ENCODE measurements around the gene PPM1N. TPM values are rescaled to one million over a fixed set of nuclear protein-coding genes. Genes with fewer than 3 reads are reported as not detected.

Gene PPM1N
- total RNA-seq, 1 donor from 2014 or later = 2.2 TPM

DNA sequence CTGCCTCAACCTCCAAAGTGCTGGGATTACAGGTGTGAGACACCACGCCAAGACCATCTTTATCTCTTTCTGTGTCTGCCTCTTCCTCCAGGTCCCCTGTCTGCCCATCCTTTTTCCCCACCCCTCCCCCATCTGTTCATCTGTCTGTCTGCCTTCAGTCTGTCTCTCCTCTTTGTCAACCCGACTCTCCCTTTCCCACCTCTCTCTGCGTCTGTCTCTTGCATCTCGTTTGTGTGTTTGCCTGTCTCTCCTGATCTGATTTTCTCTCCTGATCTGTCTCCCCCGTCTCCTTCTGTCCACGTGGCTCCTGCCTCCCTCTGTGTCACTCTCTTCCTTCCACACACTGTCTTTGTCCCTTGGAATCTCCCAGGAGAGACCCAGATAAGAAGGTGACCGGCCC lies 19.0 kb downstream of the PPM1N start:
- H3K4me1 ChIP-seq = peaks cover 0 to 10% of the 10 kb centered on the region in 2 donors
- no peaks in the 10 kb centered on the region for H3K27me3 ChIP-seq
- peaks cover 52 to 56% of the 10 kb centered on the region in 2 donors for H3K36me3 ChIP-seq
- intact Hi-C loops (cut with DNase I) = no loop called here
- H3K4me3 ChIP-seq = no peak overlapping the region
- TF ChIP-seq, protein P1, sequence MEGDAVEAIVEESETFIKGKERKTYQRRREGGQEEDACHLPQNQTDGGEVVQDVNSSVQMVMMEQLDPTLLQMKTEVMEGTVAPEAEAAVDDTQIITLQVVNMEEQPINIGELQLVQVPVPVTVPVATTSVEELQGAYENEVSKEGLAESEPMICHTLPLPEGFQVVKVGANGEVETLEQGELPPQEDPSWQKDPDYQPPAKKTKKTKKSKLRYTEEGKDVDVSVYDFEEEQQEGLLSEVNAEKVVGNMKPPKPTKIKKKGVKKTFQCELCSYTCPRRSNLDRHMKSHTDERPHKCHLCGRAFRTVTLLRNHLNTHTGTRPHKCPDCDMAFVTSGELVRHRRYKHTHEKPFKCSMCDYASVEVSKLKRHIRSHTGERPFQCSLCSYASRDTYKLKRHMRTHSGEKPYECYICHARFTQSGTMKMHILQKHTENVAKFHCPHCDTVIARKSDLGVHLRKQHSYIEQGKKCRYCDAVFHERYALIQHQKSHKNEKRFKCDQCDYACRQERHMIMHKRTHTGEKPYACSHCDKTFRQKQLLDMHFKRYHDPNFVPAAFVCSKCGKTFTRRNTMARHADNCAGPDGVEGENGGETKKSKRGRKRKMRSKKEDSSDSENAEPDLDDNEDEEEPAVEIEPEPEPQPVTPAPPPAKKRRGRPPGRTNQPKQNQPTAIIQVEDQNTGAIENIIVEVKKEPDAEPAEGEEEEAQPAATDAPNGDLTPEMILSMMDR (IDR thresholded peaks at IDR 0.05) = no peak
- no peaks in the 10 kb centered on the region for H3K9me3 ChIP-seq
- no peak overlapping the region for H3K27ac ChIP-seq
- DNase-seq (ENCODE audit: low spot score in 2 of 2) = no peak

DNA sequence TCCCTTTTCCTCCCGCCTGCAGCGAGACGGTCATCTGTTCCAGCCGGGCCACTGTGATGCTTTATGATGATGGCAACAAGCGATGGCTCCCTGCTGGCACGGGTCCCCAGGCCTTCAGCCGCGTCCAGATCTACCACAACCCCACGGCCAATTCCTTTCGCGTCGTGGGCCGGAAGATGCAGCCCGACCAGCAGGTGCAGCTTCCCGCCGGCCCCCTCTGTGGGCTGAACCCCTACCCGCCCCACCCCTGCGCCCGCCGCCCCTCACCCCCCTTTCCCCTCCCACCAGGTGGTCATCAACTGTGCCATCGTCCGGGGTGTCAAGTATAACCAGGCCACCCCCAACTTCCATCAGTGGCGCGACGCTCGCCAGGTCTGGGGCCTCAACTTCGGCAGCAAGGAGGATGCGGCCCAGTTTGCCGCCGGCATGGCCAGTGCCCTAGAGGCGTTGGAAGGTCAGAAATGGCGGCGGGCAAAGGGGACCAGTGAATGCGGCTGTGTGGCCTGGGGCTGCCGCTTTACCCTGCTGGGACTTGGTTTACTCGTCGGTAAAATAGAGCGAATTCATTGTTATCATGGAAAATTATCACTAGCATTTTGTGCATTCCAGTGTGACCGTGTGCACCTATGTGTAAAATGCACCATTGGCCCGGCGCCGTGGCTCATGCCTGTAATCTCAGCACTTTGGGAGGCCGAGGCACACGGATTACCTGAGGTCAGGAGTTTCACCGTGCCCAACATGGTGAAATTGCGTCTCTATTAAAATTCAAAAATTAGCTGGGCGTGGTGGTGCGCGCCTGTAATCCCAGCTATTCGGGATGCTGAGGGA lies 19.6 kb downstream of the PPM1N start:
- Histone ChIP-seq H3K9me3 (no peaks in the 10 kb centered on the region), H3K27me3 (no peaks in the 10 kb centered on the region), H3K36me3 (peaks cover 58 to 62% of the 10 kb centered on the region in 2 donors), H3K4me1 (peaks cover 0 to 10% of the 10 kb centered on the region in 2 donors), H3K27ac (no peak overlapping the region), H3K4me3 (no peak overlapping the region)
- no peak for DNase-seq (ENCODE audit: low spot score in 2 of 2)
- intact Hi-C loops (cut with DNase I) = no loop called here
- TF ChIP-seq, protein P1 (IDR thresholded peaks at IDR 0.05) = no peak

DNA sequence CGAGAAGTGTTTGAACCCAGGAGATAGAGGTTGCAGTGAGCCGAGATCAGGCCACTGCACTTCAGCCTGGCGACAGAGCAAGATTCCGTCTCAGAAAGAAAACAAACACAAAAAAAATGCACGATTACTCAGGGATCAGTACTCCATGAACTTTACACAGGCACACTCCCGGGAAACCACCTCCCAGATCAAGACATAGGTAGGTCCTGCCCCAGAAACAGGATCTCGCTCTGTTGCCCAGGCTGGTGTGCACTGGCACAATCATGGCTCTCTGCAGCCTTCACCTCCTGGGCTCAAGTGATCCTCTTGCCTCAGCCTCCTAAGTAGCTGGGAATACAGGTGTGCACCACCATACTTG lies 20.2 kb downstream of the PPM1N start:
- no peak overlapping the region for H3K27ac ChIP-seq
- no peaks in the 10 kb centered on the region for H3K27me3 ChIP-seq
- peaks cover 0 to 10% of the 10 kb centered on the region in 2 donors for H3K4me1 ChIP-seq
- H3K36me3 ChIP-seq = peaks cover 58 to 68% of the 10 kb centered on the region in 2 donors
- no peaks in the 10 kb centered on the region for H3K9me3 ChIP-seq
- intact Hi-C loops (cut with DNase I) = no loop called here
- DNase-seq (ENCODE audit: low spot score in 2 of 2) = no peak
- H3K4me3 ChIP-seq = no peak overlapping the region
- TF ChIP-seq, protein P1 (IDR thresholded peaks at IDR 0.05) = no peak

DNA sequence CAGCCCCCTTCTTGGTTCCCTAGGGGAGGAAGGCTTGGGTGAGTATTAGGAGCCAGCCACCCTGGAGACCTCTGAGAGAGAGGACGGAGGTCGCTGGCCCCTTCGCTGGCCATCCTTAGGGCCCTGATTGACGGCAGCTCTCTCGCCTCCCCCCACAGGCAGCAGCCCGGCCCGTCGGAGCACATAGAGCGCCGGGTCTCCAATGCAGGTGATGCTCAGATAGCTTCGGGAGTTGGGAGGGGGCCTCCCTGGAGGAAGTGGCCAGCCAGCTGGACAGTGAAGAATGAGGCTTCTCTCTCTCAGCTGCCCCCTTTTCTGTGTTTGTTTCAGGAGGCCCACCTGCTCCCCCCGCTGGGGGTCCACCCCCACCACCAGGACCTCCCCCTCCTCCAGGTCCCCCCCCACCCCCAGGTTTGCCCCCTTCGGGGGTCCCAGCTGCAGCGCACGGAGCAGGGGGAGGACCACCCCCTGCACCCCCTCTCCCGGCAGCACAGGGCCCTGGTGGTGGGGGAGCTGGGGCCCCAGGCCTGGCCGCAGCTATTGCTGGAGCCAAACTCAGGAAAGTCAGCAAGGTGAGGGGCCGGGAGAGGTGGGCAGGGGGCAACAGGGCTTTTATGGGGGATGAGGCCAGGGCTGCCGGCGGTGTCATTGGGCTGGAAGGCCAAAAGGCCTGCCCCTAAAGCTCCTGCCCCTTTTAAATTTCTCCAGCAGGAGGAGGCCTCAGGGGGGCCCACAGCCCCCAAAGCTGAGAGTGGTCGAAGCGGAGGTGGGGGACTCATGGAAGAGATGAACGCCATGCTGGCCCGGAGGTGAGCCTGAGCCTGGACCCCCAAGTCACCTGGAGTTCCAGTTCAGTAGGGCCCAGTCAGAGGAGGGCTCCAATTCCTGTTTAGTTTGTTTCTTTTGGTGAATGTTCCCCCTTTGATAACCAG lies 24.0 kb downstream of the PPM1N start:
- TF ChIP-seq, protein P1 (IDR thresholded peaks at IDR 0.05) = no peak
- H3K4me1 ChIP-seq = peaks cover 0 to 3% of the 10 kb centered on the region in 2 donors
- peak overlapping the region in 1 of 2 donors; percentile 38 for H3K27ac ChIP-seq

DNA sequence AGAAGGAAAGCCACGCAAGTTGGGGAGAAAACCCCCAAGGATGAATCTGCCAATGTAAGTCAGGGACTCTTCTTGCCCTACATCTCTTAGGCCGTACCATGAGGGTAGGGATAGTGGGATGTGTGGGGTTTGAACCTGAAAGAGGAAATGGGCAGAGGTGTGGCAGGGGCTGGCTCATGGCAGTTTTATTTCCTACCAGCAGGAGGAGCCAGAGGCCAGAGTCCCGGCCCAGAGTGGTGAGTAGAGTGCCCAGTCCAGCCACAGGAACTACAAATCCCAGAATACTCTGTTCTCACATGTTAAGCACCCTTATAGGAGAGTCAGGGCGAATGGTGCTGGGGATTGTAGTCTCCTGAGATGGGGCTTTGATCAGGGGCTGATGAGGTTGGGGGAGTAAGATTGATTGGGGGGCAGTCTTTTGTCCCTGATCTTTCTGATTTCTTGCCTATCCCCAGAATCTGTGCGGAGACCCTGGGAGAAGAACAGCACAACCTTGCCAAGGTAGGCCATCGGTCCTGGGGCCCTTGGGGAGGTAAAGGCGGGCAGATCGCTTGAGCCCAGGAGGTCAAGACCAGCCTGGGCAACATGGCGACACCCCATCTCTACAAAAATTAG lies 25.5 kb downstream of the PPM1N start:
- Histone ChIP-seq H3K36me3 (peaks cover 58 to 82% of the 10 kb centered on the region in 2 donors), H3K4me1 (peaks cover 0 to 6% of the 10 kb centered on the region in 2 donors), H3K27ac (peak overlapping the region; percentile 38 to 46), H3K27me3 (no peaks in the 10 kb centered on the region), H3K4me3 (no peak overlapping the region), H3K9me3 (no peaks in the 10 kb centered on the region)
- intact Hi-C loops (cut with DNase I) = loop anchor here (1.0 to 5.0 kb wide), 4 partner anchors 15 to 169 kb away; partner anchors contain the start of genes QPCTL and SNRPD2
- peak; percentile 47 to 89 for DNase-seq (ENCODE audit: low spot score in 2 of 2)
- TF ChIP-seq, protein P1 (IDR thresholded peaks at IDR 0.05) = peak; percentile 86 to 92 (median 90)

More for the DNA sequence above, 24.0 kb downstream of the PPM1N start:
- intact Hi-C loops (cut with DNase I) = loop anchor here (2.0 to 5.0 kb wide), 3 partner anchors 13 to 170 kb away; partner anchors contain the start of genes QPCTL and SNRPD2
- H3K36me3 ChIP-seq = peaks cover 72 to 97% of the 10 kb centered on the region in 2 donors
- no peak for DNase-seq (ENCODE audit: low spot score in 2 of 2)
- no peaks in the 10 kb centered on the region for H3K9me3 ChIP-seq
- H3K4me3 ChIP-seq = no peak overlapping the region
- no peaks in the 10 kb centered on the region for H3K27me3 ChIP-seq
